HG03439 (cell line): ENCODE data around the gene HIGD2B.
"Not testable (repeated sequence)": the region's sequence is repeated elsewhere in the genome, so short reads cannot be mapped to it uniquely, and the experiment has no call there.

Source experiments
- ATAC-seq: cut with Tn5 transposase; IDR thresholded peaks from one replicate; pipeline ENCODE4 v1.9.1; 2021; ENCODE audit warnings: mild to moderate bottlenecking, moderate library complexity; ENCODE audit not compliant: unreplicated experiment

The HIGD2B gene

DNA sequence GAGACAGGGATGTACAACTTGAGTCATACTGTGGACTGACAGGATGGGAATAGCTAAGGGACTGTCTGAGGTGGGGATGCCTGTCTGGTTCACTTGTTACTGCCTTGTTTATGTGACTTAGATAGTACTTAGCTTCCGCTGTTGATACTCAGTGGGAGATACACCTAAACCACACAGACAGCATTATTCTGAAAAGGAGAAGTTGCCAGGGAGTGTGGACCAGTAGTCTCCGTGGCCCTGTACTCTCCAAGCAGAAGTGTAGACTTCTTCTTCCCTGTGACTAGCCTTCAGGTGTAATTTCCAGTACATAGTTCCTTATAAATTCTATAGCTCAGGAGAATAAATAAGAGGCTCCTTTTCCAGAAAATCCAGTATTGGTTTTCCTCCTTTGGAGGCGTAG, 5.1 kb downstream of the HIGD2B start:
- ATAC-seq, result no peak

DNA sequence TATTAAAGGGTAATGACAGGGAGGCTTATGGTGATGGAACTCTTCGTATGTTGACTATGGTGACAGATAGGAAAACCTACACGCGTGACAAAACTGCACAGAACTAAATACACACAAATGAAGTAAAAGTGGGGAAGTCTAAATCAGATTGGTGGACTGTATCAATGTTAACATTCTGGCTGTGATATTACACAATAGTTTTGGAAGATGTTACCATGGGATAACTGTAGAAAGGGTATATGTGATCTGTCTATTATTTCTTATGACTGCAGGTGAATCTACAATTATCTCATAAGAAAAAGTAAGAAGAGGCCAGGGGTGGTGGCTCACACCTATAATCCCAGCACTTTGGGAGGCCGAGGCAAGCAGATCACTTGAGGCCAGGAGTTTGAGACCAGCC, 9.1 kb downstream of the HIGD2B start:
- ATAC-seq, result no peak

DNA sequence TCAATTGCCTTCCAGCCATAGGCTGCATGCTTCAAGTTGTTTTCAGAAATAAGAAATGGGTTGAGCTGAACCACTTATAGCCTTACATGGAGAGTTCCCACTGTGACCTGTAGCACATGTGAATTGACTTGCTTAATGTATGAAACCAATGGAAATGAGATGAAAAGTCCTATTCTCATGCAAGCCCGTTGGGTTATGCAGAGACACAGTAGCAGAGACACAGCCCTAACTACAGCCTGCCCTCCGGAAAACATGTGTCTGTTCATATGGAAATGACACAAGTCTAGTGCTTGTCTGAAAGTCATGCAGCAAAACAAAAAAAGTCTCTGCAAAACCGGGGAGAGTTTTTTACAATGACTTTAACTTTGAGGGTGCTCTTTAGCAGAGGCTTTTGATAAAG, 14.5 kb downstream of the HIGD2B start:
- no peak for ATAC-seq

DNA sequence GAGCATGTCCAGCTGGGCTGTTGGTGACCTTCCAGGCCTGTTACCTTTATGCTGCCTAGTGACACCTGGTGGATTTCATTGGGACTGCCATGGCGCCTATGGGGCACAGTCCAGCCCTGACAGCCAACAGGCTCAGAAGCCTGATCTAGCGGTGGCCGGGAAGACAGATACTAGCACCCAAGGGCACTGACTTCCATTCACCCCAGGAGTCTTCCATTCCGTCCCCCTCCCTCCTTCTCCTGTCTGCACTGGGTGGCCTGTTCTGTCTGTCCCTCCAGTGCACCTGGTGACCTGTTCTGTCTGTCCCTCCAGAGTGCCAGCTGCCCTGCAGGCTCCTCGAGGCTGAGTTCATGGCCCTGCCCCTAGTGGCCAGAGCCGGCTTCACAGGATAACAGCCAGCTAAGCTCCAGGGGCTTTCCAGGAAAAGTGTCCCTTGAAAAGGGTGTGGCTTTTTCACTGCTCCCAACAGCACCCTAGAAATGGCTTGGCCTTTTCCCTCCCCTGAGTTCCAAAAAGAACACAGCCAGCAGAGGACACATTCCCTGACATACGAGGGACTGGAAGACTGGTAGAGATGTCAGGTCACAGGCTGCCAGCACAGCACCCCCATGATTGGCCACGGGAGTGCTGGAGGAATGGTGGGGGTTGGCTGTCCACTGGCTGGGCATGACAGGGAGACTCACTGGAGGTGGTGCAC, 15.2 kb downstream of the HIGD2B start:
- peak; percentile 89 for ATAC-seq

DNA sequence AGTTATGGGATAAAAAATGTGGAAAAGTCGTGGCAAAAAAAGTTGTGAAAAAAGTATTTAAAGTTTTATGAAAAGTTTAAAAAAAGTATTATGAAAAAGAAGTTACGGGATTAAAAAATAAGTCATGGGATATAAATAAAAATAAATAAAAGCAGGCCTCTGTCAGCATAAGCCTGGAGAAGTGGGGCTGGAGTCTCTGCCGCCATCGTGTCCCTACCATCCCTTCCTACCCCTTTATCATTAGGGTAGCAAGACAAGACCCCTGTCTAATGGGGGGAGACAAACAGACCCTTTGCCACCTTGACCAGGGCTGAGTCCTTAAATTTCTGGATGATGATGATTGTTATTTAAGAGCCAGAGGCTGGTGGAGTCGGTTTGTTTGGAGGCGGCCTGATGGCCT, 16.2 kb downstream of the HIGD2B start:
- ATAC-seq, result not testable (repeated sequence)

DNA sequence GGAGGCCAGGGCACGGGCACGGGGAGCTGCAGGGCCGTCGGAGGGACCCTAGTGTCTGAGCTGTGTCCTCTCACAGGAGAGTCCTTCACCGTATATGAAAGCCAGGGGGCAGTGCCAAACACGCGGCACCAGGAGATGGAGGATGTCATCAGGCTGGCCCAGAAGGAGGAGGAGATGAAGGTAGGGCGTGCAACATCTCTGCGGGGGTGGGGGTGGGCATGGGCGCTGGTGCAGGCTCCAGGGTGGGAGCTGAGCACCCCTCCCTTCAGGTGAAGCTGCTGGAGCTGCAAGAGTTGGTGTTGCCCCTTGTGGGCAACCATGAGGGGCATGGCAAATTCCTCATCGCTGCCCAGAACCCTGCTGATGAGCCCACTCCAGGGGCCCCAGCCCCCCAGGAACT, 20.3 kb downstream of the HIGD2B start:
- not testable (repeated sequence) for ATAC-seq

DNA sequence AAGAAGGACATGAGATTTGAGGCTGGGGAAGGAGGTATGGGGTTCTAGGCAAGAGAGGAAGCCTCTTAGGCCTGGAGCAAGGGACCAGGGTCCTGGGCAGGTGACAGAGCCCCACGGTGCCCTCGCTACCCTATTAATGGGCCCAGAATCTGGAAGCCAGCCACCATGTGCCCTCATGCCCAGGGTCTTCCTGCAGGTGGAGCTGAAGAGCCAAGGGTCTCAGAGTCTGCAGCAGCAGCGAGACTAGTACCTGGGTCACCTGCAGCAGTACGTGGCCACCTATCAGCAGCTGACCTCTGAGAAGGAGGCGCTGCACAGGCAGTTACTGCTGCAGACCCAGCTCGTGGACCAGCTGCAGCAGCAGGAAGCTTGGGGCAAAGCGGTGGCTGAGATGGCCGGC, 22.1 kb downstream of the HIGD2B start:
- not testable (repeated sequence) for ATAC-seq

DNA sequence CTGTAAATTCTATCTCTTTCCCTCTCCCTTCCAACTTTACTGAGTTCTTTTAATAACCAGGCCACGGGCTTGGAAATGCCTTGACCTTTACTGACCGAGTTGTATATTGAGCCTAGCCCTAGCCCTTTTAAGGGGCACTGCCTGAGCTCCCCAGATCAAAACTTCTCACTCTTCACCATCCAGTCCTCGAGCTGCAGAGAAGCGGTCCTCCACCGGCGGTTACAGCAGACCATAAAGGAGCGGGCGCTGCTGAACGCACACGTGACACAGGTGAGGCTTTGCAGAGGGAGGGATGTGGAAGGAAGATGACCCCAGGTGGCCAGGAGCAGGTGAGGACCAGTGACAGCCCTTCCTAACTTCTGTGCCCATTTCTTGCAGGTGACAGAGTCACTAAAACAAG, 24.9 kb downstream of the HIGD2B start:
- not testable (repeated sequence) for ATAC-seq

DNA sequence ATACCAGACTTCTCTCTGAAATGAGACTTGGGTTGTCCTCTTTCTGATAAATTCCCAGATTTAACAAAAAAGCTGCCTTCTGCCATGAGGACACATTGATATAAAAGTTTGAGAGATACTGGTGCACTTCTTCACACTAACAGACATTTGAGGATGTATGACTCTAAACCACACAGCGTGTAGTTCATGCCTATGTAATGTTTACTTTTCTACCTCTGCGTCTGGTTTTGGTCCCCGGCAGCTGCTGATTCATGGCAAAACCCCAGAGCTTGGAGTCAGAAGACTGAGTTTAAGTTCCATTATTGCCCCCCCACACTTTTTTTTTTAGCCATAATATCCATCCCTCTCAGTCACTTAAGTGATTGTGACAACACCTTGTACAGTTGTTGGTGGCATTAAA, 30.0 kb downstream of the HIGD2B start:
- not testable (repeated sequence) for ATAC-seq

DNA sequence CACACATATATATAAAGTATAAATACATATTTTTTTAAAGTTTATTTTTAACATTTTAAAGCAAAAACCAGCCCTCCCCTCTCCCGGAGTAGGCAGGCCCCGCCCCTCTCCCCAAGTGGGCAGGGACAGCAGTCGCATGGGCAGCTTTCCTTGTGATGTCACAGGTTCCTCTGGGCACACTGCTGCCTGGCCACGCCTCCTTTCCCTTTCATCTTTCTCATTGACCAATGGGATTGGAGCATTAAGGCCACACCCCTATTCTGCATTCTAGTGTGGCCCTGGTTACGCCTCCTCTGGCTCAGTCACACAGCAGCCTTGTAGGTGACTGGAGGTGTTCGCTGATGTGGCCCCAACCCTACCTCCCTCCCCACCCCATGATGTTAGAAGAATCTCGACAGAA, 31.6 kb downstream of the HIGD2B start, which contains the start of gene GOLGA6B:
Gene GOLGA6B (plus strand): TSS at position 301 of the 400 bp plus-strand sequence. CDS start 41 bp downstream, at position 342.
- not testable (repeated sequence) for ATAC-seq

DNA sequence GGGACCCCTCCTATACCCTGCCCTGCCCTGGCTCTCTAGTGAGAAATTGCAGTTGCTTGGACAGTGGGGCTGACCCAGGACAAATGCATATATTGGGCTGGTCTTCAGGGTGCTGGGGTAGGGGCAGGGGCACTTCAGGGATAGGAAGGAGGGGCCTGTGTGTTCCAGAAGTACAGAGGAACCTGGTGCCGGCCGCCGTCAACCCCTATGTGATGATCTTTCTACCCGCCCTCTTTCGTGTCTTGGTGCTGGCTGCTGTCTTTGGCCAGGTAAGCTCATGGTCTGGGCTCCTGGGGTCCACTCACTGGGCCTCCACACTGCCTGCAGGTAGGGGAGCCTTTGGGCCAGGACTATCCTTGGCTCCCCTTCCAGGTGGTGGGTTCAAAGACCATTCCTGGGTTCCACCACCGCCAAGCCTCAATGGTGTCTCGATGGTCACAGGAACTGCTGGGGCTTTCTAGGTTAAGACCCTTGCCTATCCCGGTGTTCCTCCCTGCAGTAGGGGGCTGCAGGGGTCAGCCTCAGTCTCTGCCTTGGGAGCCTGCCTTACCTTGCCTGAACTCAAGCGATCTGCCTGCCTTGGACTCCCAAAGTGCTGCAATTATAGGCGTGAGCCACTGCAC, 37.2 kb downstream of the HIGD2B start:
- not testable (repeated sequence) for ATAC-seq

DNA sequence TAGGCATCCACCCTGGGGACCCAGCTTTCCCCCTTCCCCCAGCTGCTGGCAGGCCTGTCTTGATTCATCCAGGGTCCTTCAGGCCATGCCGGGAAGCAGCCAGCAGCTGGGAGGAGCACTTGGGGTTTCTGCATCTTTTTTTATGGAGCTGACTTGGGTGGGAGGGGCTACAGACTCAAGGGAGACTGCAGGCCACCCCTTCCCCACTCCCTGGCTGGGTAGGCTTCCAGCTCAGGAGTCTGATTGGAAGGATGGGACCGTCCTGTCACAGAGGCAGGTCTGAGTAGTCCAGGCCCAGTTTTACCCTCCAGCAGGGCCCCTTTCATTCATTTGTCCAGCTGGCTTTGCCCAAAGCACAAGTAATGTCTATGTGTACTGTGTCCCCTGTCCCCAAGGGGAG, 43.7 kb downstream of the HIGD2B start:
- ATAC-seq, result not testable (repeated sequence)

DNA sequence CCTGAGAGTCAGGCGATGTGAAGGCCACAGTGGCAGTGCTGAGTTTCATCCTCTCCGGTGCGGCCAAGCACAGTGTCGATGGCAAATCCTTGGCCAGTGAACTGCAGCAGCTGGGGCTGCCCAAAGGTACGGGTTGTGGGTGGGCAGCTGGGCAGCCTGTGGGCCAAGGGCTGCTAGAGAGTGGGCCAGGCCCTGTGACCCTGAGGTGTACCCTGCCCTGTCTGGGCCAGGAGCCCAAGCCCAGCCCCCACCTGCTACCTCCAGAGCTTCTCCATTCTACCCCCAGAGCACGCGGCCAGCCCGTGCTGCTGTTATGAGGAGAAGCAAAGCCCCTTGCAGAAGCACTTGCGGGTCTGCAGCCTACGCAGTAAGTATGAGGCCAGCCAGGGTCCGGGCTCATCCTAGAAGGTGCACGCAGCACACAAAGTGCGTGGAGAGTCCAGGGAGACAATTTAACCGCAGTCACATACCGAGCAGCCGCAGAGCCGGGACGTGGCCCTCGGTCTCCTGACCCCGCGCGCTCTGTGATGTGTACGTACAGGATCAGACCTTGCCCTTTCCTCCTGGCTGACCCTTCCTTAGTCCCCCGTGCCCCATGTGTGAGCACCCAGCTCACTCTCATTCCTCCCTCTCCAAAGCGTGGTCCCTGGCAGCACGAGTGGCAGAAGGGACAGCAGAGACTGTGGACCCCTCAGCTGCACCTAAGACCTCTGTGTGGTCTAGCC, 46.1 kb downstream of the HIGD2B start:
- not testable (repeated sequence) for ATAC-seq

DNA sequence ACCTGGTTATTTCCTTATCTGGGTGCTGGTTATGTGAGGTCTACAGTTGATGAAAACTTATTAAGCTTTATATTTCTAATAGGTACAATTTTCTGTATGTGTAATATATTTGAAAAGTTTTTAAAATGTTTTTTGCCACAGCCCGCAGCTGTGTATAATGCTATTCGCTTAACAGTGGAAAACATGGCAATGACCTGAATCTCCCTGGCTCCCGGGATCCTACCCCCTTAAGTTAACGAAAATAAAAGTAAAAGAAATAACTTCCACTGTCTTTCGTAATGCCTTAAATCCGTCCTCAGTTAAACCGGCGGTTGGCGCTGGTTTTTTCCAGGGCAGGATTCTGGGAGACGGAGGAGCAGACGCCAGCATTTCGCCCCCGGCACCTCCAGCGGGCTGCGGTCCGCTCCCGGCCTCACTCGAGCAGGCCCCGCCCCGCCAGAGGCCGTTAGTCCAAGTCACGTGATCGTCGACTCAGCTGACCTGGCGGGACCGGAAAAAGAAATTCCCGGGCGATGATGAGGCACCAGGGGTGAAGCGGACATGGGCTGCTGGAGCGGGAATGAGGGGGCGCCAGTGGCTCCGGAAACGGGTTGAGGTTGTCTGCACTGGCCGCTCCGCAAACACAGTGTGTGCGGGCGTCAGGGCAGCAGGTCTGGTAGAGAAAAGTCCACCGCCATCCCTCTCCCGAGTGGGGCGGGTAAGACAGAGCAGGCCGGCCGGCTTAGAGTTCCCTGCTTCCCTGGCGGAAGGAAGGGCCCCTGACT, 49.3 kb downstream of the HIGD2B start:
- peak; percentile 52 for ATAC-seq

DNA sequence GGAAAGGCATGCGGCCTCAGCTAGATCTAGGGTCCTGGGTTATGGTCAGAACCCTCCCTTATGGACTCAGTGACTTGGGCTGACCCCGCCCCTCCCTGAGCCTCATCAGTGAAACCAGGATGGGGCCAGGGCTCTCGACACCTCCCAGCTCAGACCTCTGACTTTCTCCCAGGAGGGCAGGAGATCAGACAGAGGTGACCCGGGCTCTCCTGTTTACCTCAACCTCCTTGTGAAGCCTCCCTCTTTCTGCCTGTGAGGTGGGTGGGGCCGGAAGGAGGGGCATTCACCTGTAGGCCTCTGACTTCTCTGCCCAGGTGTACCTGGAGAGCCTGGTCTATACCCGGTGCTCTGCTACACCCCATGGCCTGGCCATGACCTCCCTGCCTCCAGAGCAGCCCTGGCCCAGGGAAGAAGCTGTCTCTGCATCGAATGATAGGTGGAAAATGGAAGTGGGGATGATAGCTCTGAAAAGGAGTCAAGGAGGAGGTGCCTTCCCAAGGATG, 56.9 kb downstream of the HIGD2B start:
- ATAC-seq, result not testable (repeated sequence)

DNA sequence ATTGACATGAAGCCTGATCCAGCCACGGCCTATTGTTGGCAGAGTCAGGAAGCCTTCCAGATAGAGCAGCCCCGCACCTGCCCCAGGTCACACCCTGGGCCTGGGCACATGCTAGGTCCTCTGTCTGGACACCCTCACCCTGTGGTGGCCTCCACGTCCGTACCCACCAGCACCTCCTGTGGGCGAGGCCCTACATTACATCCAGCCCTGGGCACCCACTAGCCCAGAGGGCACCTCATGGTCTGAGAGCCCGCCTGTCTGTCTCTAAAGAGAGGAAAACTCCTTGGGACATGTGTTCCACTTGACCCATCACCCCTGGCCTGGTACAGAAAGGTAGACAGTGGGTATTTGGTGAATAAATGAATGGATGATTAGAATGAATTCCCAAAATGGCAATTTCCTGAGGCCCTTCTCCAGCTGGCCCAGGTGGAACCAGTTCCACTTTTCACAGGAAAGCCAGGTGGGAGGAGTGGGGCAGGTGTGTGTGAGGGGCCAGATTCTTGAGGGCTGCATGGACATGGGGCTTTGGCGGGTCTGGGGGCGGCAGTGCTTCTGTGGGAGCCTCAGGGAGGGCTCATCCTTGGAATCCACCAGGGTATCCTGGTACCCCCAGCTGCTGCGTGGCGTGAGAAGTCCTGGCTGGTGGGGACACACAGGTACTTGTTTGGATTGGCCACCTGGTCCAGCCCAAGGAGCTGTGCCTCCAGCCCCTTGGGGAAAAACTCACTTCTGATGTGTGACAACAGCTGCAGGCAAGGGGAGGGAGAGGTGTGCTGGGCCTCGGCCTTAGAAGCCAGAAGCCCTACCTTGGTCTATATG, 57.5 kb downstream of the HIGD2B start:
- not testable (repeated sequence) for ATAC-seq

DNA sequence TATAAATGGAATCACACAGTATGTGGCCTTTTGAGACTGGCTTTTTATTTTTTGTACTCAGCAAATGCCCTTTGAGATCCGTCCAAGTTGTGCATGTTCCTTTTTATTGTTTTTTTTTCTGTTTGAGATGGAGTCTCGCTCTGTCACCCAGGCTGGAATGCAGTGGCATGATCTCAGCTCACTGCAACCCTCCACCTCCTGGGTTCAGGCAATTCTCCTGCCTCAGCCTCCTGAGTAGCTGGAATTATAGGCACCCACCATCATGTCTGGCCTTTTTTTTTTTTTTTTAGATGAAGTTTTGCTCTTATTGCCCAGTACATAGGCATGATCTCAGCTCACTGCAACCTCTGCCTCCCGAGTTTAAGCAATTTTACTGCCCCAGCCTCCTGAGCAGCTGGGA, 59.8 kb downstream of the HIGD2B start:
- not testable (repeated sequence) for ATAC-seq
